Measurements from ENCODE around the gene LAS1L. TPM values are rescaled to one million over a fixed set of nuclear protein-coding genes. Genes with fewer than 3 reads are reported as not detected.
"Not testable (repeated sequence)": the region's sequence is repeated elsewhere in the genome, so short reads cannot be mapped to it uniquely, and the experiment has no call there.

LAS1L gene
- total RNA-seq, 1 donor, result 14.1 TPM

GRCh38 chrX:65528705-65529340 is 5.8 kb downstream of the LAS1L start:
- H3K9me3 ChIP-seq (ENCODE audit: low read depth, low read length), result no peaks in the 10 kb centered on the region
- no peak overlapping the region for H3K4me2 ChIP-seq (ENCODE audit: insufficient read depth, low read length)
- no peak overlapping the region for H3K27ac ChIP-seq (ENCODE audit: low read depth, low read length)
- H3K79me2 ChIP-seq (ENCODE audit: insufficient read depth, low read length), result peaks cover 21% of the 10 kb centered on the region
- peaks cover 5% of the 10 kb centered on the region for H4K20me1 ChIP-seq (ENCODE audit: insufficient read depth, low read length)
- H2AFZ ChIP-seq (ENCODE audit: low read length), result no peak overlapping the region
- TF ChIP-seq, protein P1, sequence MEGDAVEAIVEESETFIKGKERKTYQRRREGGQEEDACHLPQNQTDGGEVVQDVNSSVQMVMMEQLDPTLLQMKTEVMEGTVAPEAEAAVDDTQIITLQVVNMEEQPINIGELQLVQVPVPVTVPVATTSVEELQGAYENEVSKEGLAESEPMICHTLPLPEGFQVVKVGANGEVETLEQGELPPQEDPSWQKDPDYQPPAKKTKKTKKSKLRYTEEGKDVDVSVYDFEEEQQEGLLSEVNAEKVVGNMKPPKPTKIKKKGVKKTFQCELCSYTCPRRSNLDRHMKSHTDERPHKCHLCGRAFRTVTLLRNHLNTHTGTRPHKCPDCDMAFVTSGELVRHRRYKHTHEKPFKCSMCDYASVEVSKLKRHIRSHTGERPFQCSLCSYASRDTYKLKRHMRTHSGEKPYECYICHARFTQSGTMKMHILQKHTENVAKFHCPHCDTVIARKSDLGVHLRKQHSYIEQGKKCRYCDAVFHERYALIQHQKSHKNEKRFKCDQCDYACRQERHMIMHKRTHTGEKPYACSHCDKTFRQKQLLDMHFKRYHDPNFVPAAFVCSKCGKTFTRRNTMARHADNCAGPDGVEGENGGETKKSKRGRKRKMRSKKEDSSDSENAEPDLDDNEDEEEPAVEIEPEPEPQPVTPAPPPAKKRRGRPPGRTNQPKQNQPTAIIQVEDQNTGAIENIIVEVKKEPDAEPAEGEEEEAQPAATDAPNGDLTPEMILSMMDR (IDR thresholded peaks at IDR 0.05; ENCODE audit: extremely low read depth, low read depth, low read length), result peak; percentile 100
- DNase-seq (ENCODE audit: insufficient read length, low spot score, missing footprints), result peak; percentile 86
- peaks cover 13% of the 10 kb centered on the region for H3K36me3 ChIP-seq (ENCODE audit: insufficient read depth, low read length)
- H3K4me1 ChIP-seq (ENCODE audit: insufficient read depth, low read length), result peaks cover 12% of the 10 kb centered on the region
- H3K4me3 ChIP-seq (ENCODE audit: insufficient read depth, low read length), result no peak overlapping the region
- no peaks in the 10 kb centered on the region for H3K27me3 ChIP-seq (ENCODE audit: insufficient read depth, low read length)

DNA sequence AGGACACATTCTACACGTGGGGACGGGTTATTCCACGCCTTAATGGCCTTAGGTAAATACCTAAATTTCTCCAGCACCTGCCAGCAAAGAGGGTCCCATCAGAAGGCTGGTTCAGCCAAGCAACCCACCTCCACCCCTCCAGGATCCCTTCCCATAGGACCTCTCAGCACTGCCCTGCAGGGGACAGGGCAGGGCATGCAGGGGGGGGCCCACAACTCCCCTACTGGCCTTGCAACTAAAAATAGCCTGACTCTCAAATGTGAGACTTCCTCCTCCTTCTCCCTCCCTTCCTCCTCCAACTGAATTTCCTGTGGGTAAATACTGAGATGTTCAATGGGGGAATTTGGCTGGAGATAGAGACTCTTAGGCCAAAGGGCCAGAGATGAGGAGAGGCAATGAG is 6.3 kb downstream of the LAS1L start:
- TF ChIP-seq, protein P1 (IDR thresholded peaks at IDR 0.05; ENCODE audit: extremely low read depth, low read depth, low read length), result no peak

GRCh38 chrX:65524139-65524538 is 10.4 kb downstream of the LAS1L start:
- no peak for DNase-seq (ENCODE audit: insufficient read length, low spot score, missing footprints)
- H4K20me1 ChIP-seq (ENCODE audit: insufficient read depth, low read length), result peaks cover under 1% of the 10 kb centered on the region
- no peaks in the 10 kb centered on the region for H3K79me2 ChIP-seq (ENCODE audit: insufficient read depth, low read length)
- no peaks in the 10 kb centered on the region for H3K9me3 ChIP-seq (ENCODE audit: low read depth, low read length)
- H3K4me2 ChIP-seq (ENCODE audit: insufficient read depth, low read length), result no peak overlapping the region
- peaks cover 18% of the 10 kb centered on the region for H3K36me3 ChIP-seq (ENCODE audit: insufficient read depth, low read length)
- H3K27me3 ChIP-seq (ENCODE audit: insufficient read depth, low read length), result no peaks in the 10 kb centered on the region
- H2AFZ ChIP-seq (ENCODE audit: low read length), result no peak overlapping the region
- TF ChIP-seq, protein P1 (IDR thresholded peaks at IDR 0.05; ENCODE audit: extremely low read depth, low read depth, low read length), result no peak
- H3K4me3 ChIP-seq (ENCODE audit: insufficient read depth, low read length), result no peak overlapping the region
- no peak overlapping the region for H3K27ac ChIP-seq (ENCODE audit: low read depth, low read length)
- H3K4me1 ChIP-seq (ENCODE audit: insufficient read depth, low read length), result no peaks in the 10 kb centered on the region

More for the DNA sequence above, 6.3 kb downstream of the LAS1L start:
- peaks cover 15% of the 10 kb centered on the region for H3K79me2 ChIP-seq (ENCODE audit: insufficient read depth, low read length)
- H3K27me3 ChIP-seq (ENCODE audit: insufficient read depth, low read length), result no peaks in the 10 kb centered on the region
- H3K4me3 ChIP-seq (ENCODE audit: insufficient read depth, low read length), result no peak overlapping the region
- H3K36me3 ChIP-seq (ENCODE audit: insufficient read depth, low read length), result peaks cover 14% of the 10 kb centered on the region
- no peak overlapping the region for H2AFZ ChIP-seq (ENCODE audit: low read length)
- no peaks in the 10 kb centered on the region for H3K9me3 ChIP-seq (ENCODE audit: low read depth, low read length)
- no peak overlapping the region for H3K4me2 ChIP-seq (ENCODE audit: insufficient read depth, low read length)
- no peak for DNase-seq (ENCODE audit: insufficient read length, low spot score, missing footprints)
- no peak overlapping the region for H3K27ac ChIP-seq (ENCODE audit: low read depth, low read length)
- peaks cover 7% of the 10 kb centered on the region for H3K4me1 ChIP-seq (ENCODE audit: insufficient read depth, low read length)
- peaks cover 5% of the 10 kb centered on the region for H4K20me1 ChIP-seq (ENCODE audit: insufficient read depth, low read length)

- DNase-seq (ENCODE audit: insufficient read length, low spot score, missing footprints), result no peak
- Histone ChIP-seq H3K79me2 (ENCODE audit: insufficient read depth, low read length) (no peaks in the 10 kb centered on the region), H3K4me2 (ENCODE audit: insufficient read depth, low read length) (no peak overlapping the region), H3K9me3 (ENCODE audit: low read depth, low read length) (no peaks in the 10 kb centered on the region), H4K20me1 (ENCODE audit: insufficient read depth, low read length) (no peaks in the 10 kb centered on the region), H2AFZ (ENCODE audit: low read length) (no peak overlapping the region), H3K27me3 (ENCODE audit: insufficient read depth, low read length) (no peaks in the 10 kb centered on the region), H3K27ac (ENCODE audit: low read depth, low read length) (peak overlapping the region; percentile 23), H3K36me3 (ENCODE audit: insufficient read depth, low read length) (peaks cover 12% of the 10 kb centered on the region), H3K4me3 (ENCODE audit: insufficient read depth, low read length) (no peak overlapping the region), H3K4me1 (ENCODE audit: insufficient read depth, low read length) (no peaks in the 10 kb centered on the region)
- TF ChIP-seq, protein P1 (IDR thresholded peaks at IDR 0.05; ENCODE audit: extremely low read depth, low read depth, low read length), result no peak
These were observed 11.7 kb downstream of the LAS1L start for GRCh38 chrX:65522739-65523372.

DNA sequence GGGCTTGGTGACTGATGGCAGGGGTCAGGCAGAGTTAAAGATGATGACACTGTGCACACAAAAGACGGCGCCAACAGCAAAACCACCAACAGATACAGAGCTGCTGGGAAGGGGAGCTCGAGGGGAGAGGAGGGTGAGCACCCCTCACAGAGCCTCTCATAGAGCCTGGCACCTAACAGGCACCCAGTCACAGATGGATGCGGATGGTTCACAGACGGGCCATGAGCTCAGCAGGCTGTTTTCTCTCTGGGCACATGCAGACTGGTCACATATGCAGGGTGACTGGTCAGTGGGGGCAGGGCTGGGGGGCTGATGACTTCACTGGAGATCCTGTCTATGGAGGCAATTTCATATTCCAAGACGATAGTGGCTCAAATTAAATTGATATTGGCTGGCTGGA is 15.1 kb downstream of the LAS1L start:
- H3K27ac ChIP-seq (ENCODE audit: low read depth, low read length); H3K79me2 ChIP-seq (ENCODE audit: insufficient read depth, low read length); H3K9me3 ChIP-seq (ENCODE audit: low read depth, low read length); H3K4me1 ChIP-seq (ENCODE audit: insufficient read depth, low read length); DNase-seq (ENCODE audit: insufficient read length, low spot score, missing footprints); H3K27me3 ChIP-seq (ENCODE audit: insufficient read depth, low read length); H2AFZ ChIP-seq (ENCODE audit: low read length); H4K20me1 ChIP-seq (ENCODE audit: insufficient read depth, low read length); H3K4me3 ChIP-seq (ENCODE audit: insufficient read depth, low read length); H3K4me2 ChIP-seq (ENCODE audit: insufficient read depth, low read length): not testable (repeated sequence)
- peaks cover 12% of the 10 kb centered on the region for H3K36me3 ChIP-seq (ENCODE audit: insufficient read depth, low read length)

GRCh38 chrX:65518980-65519379 is 15.6 kb downstream of the LAS1L start:
- H3K4me2 ChIP-seq (ENCODE audit: insufficient read depth, low read length); DNase-seq (ENCODE audit: insufficient read length, low spot score, missing footprints); H2AFZ ChIP-seq (ENCODE audit: low read length); H3K4me1 ChIP-seq (ENCODE audit: insufficient read depth, low read length); H3K27ac ChIP-seq (ENCODE audit: low read depth, low read length); H3K9me3 ChIP-seq (ENCODE audit: low read depth, low read length); H3K4me3 ChIP-seq (ENCODE audit: insufficient read depth, low read length); H4K20me1 ChIP-seq (ENCODE audit: insufficient read depth, low read length); H3K79me2 ChIP-seq (ENCODE audit: insufficient read depth, low read length); H3K27me3 ChIP-seq (ENCODE audit: insufficient read depth, low read length): not testable (repeated sequence)
- peaks cover 12% of the 10 kb centered on the region for H3K36me3 ChIP-seq (ENCODE audit: insufficient read depth, low read length)
